HG02610 (cell line): ENCODE results near the gene TBX10.

ENCODE experiments used
- ATAC-seq: cut with Tn5 transposase; IDR thresholded peaks from one replicate; pipeline ENCODE4 v1.9.1; 2021; ENCODE audit warnings: mild to moderate bottlenecking, moderate library complexity; ENCODE audit not compliant: unreplicated experiment

Gene TBX10

GRCh38 chr11:67617243-67617953 is 22.2 kb downstream of the TBX10 start:
- ATAC-seq: no peak

DNA sequence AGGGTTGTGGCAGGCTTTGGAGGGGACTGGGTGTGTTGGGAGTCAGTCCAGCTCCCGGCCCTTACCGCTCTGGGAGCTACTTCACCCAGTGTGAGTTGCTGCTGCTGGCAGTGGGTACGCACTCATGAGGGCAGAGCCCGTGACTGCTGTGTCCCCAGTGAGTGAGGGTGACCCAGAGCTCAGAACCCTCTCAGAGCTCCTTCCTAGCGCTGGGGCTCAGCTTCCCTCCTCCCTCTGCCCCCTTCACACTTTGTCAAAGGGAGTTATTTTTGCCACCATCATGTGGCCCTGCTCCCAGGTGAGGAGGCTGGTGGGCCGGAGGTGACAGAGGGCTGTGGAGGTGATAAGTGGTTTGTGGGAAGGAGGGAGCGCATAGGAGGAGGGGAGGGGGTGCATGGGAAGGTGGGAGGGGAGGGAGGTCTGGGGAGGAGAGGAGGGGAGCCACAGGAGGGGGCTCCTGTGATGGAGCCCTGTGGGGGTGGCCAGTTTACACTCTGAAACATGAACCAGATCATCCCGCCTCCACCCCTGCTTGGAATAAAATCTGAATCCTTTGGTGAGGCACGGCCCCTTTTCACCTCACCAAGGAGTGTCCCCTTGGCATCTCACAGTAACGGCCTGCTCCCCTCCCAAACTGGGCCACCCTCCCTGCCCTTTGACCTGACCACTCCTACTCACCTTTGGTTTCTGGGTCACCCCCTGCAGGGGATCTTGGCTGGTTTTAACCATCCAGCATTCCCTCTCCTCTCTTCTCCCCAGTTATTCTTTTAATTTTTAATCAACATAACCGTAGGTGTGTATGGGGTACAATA is 22.9 kb downstream of the TBX10 start:
- ATAC-seq: no peak

DNA sequence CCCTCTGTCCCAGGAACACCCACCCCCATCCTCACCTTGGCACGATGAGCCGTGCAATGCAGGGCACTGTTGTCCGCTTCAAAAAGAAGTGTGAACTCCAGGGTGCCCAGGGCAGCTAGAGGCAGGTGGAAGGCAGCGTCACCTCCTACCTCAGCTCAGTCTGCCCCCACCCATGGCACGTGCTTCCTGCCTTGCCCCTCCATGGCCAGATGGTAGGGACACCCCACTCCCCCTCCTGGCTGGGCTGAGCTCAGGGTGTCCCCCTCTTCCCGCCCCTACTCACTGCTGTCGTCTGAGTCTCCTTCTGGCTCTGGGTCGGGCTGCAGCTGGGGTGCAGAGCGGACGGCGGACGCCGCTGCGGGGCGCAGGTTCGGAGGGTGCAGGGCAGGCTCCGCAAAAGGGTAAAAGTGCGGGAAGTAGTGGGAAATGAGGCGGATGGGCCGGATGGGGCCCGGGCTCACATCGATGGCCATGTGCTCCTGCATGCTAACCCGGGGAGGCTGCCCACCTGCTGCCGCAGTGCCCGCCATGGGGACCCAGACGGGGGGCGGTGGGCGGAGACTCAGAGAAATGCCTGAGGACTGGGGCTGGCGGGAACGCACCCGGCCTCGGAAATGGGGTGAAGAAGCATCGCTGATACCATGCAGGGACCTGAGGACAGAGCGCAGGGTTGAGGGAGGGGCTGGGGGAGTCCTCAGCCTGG is 23.7 kb downstream of the TBX10 start:
- no peak for ATAC-seq

DNA sequence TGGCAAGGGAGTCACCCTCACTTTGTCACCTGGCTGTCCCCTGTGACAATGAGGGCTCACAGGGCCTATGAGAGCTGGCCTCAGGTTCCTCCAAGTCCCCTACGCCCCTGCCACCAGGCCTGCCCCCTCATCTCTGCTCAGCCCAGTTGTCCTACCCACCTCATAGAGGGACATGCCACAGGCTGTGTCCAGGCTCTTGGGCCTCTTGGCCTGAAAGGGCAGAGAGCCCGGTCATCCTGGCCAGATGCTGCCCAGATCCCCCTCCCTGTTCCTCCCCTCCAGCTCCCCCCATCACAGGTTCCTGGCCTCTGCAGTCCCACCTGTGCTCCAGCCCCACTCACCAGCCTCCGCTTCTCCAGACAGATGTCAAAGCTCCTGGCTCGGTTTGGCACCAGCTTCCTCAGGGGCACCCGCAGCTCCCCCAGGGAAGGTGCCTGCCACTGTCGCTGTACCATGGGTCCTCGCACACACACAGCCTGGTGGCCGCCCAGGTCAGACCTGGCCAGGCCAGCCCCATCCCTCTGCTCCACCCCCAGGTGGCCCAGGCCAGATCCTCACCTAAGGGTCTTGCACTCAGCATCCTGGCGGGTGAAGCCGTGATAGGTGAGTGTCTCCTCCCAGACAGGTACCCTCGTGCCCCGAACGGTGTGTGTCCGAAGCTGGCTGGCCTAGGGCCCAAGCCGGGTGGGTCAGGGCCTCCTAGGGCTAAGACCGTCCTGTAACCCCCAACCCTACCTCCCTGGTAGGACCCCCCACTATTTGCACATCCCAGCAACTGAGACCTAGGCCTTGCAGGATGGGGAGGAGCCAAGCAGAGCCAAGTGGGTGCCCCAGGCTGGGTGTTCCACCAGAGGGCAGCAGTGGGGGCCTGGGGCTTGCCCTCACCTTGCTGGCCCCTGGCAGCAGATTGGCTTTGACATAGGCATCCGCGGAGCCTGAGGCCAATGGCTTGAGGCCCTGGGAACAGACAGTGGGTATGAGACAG is 24.5 kb downstream of the TBX10 start:
- ATAC-seq: no peak

GRCh38 chr11:67613960-67614715 is 25.4 kb downstream of the TBX10 start:
- ATAC-seq: peak; percentile 83

DNA sequence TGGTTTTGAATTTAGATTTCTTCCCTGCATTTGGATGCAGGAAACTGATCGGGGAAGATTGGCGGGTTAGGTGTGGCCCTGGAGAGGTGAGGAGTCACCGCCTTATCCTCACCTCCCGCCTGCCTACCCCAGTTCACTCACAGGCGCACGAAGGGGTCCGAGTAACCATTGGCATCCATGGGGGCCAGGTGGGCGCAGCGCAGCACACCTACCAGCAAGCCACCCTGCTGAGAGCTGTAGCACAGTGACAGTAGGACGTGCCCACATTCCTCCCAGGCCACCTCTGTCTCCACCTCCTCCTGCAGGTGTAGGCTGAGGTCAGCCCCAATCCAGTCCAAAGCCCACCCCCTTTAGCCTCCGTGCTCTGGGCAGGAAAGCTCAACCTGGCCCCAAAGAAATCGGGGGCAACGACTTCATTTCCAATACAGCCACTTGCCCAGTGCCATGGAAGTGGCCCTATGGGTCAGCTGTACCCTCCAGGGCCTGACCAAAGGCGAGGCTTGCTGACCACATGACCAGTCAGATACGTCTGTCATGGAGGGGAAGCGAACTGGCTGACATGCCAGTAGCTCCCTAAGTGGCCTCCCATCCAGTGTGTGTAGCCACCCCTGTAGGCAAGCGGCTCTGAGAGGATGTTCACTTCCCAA is 26.1 kb downstream of the TBX10 start:
- no peak for ATAC-seq

DNA sequence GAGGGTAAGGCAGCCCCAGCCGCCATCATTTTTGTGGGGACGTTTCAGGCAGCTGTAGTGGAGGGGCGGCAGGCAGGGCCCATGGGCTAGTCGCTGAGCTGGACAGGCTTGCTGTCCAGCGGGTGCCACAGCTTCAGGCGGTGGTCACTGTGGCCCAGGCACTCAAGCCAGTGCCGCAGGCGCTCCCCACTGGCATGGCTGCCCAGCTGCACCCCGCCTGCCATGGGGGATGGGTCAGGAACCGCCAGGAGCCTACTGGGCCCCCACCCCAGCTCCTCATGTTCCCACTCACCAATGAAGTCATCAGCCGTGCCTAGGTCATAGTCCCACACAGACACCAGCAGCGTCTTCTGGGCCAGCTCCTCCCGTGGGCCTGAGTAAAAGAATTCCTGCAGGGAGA is 26.8 kb downstream of the TBX10 start:
- no peak for ATAC-seq

DNA sequence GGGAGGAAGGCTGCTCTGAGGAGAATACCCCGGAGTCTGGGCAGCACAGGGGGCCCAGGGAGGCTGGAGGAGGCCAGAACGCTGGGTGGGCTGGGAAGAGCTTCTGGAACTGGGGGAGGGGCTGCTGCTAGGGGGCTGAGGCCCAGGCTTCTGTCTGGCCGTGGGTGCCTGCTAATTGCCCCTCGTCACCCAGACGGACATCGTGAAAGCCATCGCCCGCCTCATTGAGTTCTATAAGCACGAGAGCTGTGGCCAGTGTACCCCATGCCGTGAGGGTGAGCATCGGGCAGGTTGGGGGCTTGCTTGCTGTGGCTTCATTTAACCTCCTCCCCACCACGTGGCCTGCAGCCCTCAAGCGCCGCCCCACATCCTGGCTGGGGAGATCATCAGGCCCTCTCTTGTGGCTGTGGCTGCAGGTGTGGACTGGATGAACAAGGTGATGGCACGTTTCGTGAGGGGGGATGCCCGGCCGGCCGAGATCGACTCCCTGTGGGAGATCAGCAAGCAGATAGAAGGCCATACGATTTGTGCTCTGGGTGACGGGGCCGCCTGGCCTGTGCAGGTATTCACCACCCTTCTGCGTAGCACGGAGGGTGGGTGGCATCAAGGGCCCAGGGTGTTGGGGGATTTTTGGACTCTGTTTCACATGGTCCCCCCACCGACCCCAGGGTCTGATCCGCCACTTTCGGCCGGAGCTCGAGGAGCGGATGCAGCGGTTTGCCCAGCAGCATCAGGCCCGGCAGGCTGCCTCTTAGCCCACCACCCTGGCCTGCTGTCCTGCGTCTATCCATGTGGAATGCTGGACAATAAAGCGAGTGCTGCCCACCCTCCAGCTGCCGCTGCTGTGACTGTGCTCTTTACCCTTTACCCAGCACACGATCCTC is 27.6 kb downstream of the TBX10 start:
- no peak for ATAC-seq

- ATAC-seq: no peak
Measured at GRCh38 chr11:67611165-67611564, 28.4 kb downstream of the TBX10 start.

DNA sequence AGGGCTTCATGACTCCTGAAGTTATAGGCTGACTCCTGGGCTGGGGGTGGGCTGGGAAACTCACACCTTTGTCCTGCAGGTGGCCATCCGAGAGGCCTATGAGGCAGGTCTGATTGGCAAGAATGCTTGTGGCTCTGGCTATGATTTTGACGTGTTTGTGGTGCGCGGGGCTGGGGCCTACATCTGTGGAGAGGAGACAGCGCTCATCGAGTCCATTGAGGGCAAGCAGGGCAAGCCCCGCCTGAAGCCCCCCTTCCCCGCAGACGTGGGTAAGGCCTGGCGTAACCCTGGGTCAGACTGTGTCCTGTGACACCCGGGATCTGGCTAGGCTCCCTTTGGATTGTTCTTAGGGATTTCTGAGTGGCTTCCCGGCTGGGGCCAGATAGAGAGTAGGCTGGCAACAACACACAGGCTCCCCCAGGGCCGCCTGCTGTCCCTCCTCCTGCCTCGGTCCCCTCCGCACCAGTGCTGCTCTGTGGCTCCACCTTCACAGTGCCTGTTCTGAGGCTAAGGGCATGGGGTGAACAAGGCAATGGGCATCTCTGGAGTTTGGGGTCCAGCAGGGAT is 29.2 kb downstream of the TBX10 start:
- no peak for ATAC-seq

DNA sequence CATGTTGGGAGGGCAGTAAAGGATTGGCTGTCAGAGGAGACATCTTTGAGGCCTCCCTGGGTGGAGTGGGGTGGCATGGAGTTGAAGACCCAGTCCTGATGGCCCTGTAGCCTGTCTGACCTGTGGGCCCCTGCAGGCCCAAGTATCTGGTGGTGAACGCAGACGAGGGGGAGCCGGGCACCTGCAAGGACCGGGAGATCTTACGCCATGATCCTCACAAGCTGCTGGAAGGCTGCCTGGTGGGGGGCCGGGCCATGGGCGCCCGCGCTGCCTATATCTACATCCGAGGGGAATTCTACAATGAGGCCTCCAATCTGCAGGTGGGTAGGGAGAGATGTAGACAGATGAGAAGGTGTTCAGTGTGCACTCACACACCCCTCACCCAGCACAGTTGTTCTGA is 30.2 kb downstream of the TBX10 start:
- ATAC-seq: no peak

DNA sequence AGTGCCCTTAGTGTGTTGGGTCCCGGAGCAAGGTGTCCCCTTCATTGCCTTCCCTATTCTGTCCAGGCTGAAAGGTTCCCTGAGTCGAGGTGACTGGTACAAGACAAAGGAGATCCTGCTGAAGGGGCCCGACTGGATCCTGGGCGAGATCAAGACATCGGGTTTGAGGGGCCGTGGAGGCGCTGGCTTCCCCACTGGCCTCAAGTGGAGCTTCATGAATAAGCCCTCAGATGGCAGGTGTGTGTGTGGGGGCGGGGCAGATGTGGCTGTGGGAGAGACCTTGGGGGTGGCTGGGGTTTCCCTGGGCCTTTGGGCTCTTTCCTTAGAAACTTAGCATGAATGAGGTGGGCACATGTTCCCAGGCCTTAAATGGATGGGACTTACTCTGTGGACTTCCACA is 31.1 kb downstream of the TBX10 start:
- ATAC-seq: no peak

DNA sequence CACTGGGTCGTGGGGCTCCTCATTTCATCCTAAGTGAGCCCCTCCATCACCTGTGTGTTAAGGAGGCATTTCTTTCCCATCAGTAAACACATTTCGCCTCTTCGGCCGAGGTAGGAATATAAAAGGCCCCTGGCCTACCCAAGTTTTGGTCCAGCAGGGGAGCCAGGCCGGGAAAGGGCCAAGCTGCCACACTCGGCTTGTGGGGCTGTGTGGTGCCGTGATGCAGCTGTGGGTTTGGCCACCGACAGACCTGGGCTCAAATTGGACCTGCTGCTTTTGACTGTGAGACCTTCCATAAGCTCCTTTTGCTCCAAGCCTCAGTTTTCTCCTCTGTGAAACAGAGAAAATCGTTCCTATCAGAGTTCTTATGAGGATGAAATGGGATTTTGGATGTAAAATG is 32.1 kb downstream of the TBX10 start:
- no peak for ATAC-seq

DNA sequence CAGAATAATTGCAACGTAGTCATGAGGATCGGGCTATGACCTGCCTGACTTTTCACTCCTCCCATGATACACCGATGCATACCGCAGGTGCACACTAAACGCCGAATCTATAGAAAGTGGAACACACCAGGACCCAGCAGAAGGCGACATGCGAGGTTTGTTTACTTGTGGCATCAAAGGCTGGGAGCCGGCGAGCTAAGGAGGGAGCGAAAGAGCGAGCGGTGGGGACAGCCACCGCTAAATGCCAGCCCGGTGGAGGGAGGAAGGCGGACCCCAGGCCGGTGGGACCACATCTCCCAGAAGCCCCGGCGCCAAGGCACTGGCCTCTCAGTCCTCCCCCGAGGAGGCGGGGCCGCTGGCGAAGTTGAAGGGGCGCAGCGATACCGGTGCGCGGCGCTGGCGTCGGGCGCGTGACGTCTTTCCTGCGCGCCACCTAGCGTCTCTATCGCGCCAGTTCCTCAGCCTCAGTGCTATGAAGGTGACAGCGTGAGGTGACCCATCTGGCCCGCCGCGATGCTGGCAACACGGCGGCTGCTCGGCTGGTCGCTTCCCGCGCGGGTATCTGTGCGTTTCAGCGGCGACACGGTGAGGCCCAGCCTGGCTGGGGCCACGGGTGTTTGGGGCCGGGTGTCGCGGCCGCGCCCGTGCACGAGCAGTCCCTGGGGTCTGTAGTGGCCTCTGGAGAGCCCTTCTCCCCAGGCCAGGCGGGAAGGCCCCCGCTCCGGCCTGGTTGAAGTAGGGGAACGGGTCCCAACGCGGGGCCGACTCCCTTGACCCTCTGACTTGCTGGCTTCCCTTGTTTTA is 32.9 kb downstream of the TBX10 start, which contains the start of gene NDUFV1:
Gene NDUFV1, plus strand, starts transcription at position 445 of the 804 bp plus-strand sequence. Its CDS starts 69 bp downstream, at position 514.
- ATAC-seq: peak; percentile 87

DNA sequence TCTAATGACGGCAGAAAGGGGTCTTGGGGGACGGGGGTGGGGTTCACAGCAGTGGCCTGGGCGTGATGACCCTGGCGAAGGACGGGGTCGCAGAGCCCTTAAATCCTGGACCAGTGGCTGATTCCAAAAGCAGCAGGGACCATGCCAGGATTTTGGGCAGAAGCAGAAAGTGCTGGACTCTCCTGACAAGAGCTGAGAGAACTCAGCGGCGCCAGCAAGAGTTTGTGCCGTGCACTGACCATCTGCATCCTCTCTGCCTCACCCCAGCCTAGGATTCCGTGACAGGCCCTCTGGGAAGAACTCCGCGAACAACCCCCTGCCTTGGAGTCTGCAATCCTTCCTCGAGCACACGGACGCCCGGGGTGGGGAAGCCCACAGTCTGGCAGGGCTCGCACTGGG is 33.5 kb downstream of the TBX10 start:
- no peak for ATAC-seq

- ATAC-seq: no peak
Measured at GRCh38 chr11:67605231-67606011, 34.1 kb downstream of the TBX10 start.
